Activated CD4-positive, alpha-beta T cell treated with anti-CD3 and anti-CD28 coated beads, Interleukin-2, amount 50 U/mL, for 1 hour (primary cell): ENCODE results near the gene ZNF618.

Source experiments
- DNase-seq: peaks from one replicate; pipeline ENCODE4 v3.0.0-alpha.2; 2020

The ZNF618 gene

DNA sequence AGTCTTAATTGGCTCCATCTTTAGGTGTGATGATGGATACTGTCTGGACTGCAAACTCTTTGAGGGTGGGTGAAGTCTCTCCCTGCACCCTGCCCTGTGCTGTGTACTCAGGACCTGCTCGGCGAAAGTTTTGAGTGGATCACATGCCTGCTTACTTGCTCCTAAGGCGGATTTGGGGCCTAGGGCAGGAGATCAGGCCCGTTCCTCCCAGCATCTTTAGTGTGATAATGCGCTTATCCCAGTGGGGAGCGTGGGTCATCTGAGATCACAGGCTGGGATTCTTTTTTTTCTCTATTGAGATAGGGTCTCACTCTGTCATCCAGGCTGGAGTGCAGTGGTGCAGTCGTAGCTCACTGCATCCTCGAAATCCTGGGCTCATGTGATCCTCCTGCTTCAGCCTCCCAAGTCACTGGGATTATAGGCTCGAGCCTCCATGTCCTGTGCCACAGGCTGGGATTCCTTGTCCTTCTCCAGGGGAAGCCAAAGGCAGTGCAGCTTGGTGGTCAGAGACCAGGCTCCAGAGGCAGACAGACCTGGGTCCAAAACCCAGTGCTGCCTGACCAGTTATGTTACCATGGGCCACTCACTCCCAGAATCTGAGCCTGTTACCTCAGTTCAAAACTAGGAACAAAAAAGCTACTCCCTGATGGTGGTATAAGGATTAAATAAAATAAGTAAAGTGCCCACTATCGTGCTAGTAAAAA, 59.7 kb downstream of the ZNF618 start:
- no peak for DNase-seq

GRCh38 chr9:113940077-113940476, 64.0 kb downstream of the ZNF618 start:
- no peak for DNase-seq

DNA sequence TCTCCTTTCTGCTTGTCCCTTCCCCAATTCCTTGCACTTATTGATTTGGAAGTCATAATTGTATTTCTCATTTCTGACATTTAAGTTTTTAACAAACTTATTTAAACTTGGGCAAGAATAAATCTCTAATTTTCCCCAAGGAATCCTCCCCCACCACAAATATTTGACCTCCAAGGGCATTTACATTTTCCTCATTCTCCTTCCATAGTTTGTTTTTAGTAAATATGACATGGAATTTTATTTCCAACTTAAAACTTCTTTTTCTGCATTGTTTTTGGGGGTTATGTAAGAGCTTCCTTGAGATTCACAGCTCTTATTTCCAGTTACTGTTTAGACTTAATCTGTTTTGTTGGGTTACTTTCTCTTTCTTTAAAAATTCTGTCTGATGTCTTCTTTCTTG, 64.9 kb downstream of the ZNF618 start:
- no peak for DNase-seq

DNA sequence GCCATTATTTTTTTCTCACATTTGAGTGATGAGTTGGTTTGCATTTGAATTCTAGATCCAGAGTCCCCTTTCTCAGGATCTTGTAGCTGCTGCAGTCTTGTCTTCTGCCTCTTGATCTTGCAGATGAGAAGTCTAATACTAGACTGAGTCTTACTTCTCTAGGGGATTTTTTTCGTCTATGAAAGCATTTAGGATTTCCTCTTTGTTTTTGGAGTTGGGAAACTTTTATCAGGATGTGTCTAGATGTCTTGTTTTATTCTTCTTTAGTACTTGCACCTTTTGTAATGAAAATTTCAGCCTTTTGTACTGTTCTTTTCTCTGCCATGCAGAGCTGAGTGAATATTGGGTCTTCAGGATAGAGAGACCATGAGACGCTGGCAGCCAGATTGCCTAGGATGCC, 65.4 kb downstream of the ZNF618 start:
- no peak for DNase-seq

GRCh38 chr9:113943112-113944009, 67.3 kb downstream of the ZNF618 start:
- no peak for DNase-seq

DNA sequence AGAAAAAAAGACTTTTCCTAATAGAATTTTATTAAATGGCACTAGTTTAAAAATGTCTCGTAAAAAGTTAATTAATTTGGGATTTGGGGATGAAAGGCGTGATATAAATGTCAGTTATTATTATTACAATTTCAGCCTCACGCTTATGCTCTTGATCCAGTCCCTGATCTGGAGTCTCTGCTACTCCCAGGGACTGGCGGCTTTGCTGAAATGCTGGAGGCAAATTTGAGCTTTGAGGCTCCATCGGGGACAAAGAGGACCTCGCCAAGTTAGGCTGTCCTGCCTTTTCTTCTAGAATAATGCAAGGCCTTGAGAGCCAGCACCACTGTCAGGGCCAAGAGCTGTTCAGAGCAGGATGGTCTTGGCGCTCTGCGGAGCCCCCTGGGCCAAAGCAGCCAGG, 69.7 kb downstream of the ZNF618 start:
- no peak for DNase-seq

GRCh38 chr9:113946496-113947115, 70.5 kb downstream of the ZNF618 start:
- no peak for DNase-seq

- DNase-seq, result no peak
Observed at GRCh38 chr9:113947941-113948340, 71.8 kb downstream of the ZNF618 start.

DNA sequence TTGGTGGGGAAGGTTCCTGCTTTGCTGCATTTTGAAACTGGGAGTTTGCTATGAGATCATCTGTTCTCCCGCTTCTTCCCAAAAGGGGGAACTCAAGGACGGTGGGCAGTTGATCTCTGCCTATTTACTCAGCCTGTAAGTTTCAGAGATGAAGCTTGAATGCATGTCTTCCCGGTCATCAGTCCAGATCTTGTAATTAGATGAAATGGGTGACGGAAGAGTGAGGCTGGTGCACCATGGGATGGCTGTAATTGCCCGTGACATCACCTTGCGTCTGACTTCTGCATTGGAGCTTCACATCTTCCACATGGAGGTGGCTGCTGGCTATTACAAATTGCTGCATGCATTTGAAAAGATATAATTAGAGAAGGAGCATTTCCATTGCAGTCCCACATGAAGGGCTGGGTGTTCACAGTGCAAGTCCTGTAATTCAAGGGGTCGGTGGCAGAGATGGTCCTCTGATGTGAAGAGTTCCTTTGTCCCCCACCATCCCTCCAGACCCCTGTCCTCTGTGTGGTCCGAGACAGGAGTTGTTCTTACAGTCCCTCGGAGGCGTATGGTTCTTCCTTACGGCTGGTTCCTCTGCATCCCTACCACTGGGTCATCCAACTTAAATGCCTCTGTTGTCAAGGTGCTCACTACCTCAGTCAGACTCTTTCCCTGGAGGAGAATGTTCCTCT, 72.9 kb downstream of the ZNF618 start:
- no peak for DNase-seq

- DNase-seq, result no peak
Observed at GRCh38 chr9:113949571-113950078, 73.5 kb downstream of the ZNF618 start.

GRCh38 chr9:113950195-113951031, 74.3 kb downstream of the ZNF618 start:
- no peak for DNase-seq

DNA sequence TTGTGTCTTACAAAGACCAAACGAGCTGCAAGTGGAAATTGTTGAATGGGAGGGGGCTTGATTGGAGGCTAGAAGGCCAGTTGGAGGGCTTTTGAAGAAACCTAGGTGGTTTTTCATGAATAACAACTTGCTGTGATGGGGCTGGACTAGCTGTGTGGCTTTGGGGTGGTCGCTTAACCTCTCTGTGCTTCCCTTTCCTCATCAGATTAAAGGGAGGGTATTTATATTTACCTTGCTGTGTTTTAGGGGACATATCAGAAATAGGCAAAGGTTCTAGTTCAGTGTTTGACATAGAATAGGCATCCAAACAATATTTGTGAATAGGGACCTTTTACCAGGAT, 74.9 kb downstream of the ZNF618 start:
- DNase-seq, result no peak

DNA sequence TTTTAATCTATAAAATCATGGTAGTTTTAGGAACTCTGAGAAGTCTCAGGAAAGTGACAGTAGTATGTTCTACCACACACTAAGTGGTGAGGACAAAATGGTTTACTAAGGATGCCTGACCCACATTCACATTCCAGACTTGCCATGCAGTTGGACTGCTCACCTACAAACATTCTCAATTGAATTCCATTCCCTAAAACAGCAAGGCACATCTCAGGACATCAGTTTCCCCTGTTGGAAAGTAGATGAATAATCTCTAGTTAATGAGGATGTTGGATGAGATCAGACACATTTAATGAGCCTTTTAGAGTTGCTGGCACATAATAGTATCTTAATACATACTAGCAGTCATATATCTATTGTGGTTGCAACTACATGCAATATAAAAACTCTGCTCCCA, 76.6 kb downstream of the ZNF618 start:
- DNase-seq, result no peak

DNA sequence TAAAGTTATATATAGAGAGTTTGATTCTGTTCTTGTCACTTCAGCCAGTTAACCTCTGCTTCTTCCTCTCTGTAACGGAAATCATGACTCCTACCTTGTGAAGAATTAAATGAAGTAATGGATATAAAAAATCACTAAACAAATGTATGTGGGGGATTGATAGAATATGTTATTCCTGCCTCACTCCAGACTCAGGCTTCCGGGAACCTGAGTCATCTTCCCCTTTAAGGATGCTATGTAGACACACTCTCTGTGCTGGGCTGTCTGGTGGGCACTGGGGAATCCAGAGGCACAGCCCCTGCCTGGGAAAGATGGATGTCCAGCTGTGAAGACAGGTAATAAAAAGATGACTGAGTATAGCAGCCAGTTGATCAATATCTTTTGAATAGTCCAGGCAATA, 77.4 kb downstream of the ZNF618 start:
- no peak for DNase-seq

GRCh38 chr9:113954591-113954990, 78.5 kb downstream of the ZNF618 start:
- no peak for DNase-seq

DNA sequence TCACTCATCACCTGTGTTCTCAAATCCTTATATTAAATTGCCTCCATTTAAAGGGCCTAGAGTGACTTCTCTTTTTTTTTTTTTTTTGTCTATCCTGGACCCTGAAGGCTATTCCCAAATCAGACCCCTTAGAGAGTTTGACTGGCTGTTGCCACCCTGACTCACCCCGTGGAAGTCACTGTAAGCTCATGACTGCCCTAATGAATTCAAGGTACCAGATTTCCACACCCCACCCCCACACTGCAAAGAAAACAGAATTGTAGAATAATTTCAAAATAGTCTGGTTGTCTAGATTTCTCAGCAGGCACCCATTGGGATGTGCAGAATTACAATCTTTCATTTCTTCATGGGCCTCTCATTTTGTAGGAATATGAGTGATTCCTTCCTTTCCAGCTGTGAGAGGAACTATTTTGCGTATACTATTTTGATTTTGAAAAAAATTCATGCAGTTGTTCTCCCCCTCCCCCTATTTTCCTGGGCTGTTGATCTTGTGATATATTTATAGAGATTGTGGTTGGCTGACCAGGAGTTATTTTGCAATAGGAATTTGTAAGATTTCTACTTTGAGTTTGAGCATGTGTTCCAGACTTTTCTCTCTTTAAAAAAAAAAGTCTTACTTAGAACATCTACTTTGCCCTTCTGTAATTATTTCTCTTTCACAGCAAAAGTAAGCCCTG, 79.1 kb downstream of the ZNF618 start:
- no peak for DNase-seq

DNA sequence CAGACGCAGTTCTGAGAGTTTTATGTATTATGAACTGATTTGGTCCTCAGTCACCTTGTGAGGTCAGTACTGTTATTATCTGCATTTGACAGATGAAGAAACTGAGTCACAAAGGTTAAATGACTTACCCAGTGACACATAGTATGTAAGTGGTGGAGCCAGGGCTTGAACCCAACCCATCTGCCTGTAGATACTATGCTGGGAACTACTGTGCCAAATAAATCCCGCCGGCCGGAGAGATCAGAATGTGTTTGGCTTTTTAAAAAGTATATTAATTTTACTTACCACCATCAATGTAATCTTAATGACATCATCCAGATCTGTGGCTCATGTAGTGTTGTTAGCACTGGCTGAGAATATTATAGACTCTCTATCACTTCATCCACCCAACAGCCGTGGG, 80.8 kb downstream of the ZNF618 start:
- DNase-seq, result no peak

DNA sequence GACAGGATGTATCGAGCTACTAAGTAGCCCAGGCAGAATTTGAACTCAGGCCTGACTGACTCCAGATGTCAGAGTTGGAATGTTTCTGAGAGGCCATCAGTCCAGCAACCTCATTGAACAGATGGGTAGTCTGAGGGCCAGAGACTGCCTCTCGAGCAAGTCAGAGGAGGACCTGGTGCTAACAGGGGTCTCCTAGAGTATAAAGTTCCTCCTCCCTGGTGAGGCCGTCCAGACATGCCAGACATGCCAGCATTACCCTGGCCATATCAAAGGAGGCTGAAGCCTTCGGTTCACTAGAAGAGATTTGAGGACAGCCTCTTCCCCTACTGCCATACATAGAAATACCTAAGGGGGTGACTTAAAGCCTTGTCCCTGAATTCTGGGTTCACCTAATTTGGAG, 81.2 kb downstream of the ZNF618 start:
- DNase-seq, result no peak

- DNase-seq, result no peak
Observed at GRCh38 chr9:113957821-113958341, 81.8 kb downstream of the ZNF618 start.

- DNase-seq, result no peak
Observed at GRCh38 chr9:113958556-113958955, 82.4 kb downstream of the ZNF618 start.

- DNase-seq, result no peak
Observed at GRCh38 chr9:113960768-113961167, 84.7 kb downstream of the ZNF618 start.
